Loucy (cell line): ENCODE measurements around the gene CA11.

Experiments used
- H2AFZ ChIP-seq: fragments of 200-600 bp; sonication (generic); 2 replicates; pipeline ENCODE4 v1.6.0; 2016; ENCODE audit warnings: antibody characterized with exemption, mild to moderate bottlenecking, low read length, moderate library complexity
- H3F3A ChIP-seq: fragments of 200-600 bp; 2 replicates; pipeline ENCODE4 v1.6.0; 2016; ENCODE audit warnings: antibody characterized with exemption, low read depth, mild to moderate bottlenecking
- H3K27me3 ChIP-seq: fragments of 200-600 bp; sonication (generic); 2 replicates; pipeline ENCODE4 v1.6.1; 2014; ENCODE audit warnings: low read length, mild to moderate bottlenecking; ENCODE audit not compliant: insufficient read depth, poor library complexity, severe bottlenecking
- H3K36me3 ChIP-seq: fragments of 200-600 bp; sonication (generic); 2 replicates; pipeline ENCODE4 v1.6.1; 2016; ENCODE audit warnings: low read length; ENCODE audit not compliant: insufficient read depth
- H3K4me1 ChIP-seq: fragments of 200-600 bp; sonication (generic); 2 replicates; pipeline ENCODE4 v1.5.1; 2014; ENCODE audit warnings: low read length, mild to moderate bottlenecking; ENCODE audit not compliant: insufficient read depth, poor library complexity, severe bottlenecking
- H3K4me2 ChIP-seq: fragments of 200-600 bp; sonication (generic); 2 replicates; pipeline ENCODE4 v1.6.0; 2014; ENCODE audit warnings: antibody characterized with exemption, low read length, low read depth, mild to moderate bottlenecking; ENCODE audit not compliant: poor library complexity, severe bottlenecking
- H3K4me3 ChIP-seq: fragments of 200-600 bp; sonication (generic); 2 replicates; pipeline ENCODE4 v1.5.1; 2014; ENCODE audit warnings: low read length, mild to moderate bottlenecking, mixed read lengths; ENCODE audit not compliant: poor library complexity, severe bottlenecking
- H3K79me2 ChIP-seq: fragments of 200-600 bp; sonication (generic); 2 replicates; pipeline ENCODE4 v1.6.1; 2014; ENCODE audit warnings: low read length; ENCODE audit not compliant: insufficient read depth
- H3K9ac ChIP-seq: fragments of 200-600 bp; sonication (generic); 2 replicates; pipeline ENCODE4 v1.6.0; 2014; ENCODE audit warnings: mild to moderate bottlenecking, low read depth, low read length, moderate library complexity; ENCODE audit not compliant: poor library complexity, severe bottlenecking
- H3K9me2 ChIP-seq: fragments of 200-600 bp; sonication (generic); replicated peaks from 2 replicates; pipeline ENCODE4 v1.6.1; 2016; ENCODE audit warnings: low read depth, low read length, mixed read lengths
- H3K9me3 ChIP-seq: fragments of 200-600 bp; sonication (generic); 2 replicates; pipeline ENCODE4 v1.6.1; 2014; ENCODE audit warnings: mild to moderate bottlenecking, antibody characterized with exemption, low read length, low read depth; ENCODE audit not compliant: insufficient read depth
- H4K20me1 ChIP-seq: fragments of 200-600 bp; sonication (generic); 2 replicates; pipeline ENCODE4 v1.6.0; 2014; ENCODE audit warnings: antibody characterized with exemption, low read length, mild to moderate bottlenecking; ENCODE audit not compliant: insufficient read depth, poor library complexity, severe bottlenecking
- CTCF ChIP-seq: fragments of 200-600 bp; sonication (generic); conservative IDR thresholded peaks from 2 replicates; pipeline ENCODE4 v1.5.1; 2014; ENCODE audit warnings: mild to moderate bottlenecking, antibody characterized with exemption, low read length
- EZH2phosphoT487 ChIP-seq: fragments of 200-600 bp; IDR thresholded peaks from 2 replicates; pipeline ENCODE4 v1.6.1; 2018; ENCODE audit warnings: antibody characterized with exemption, mild to moderate bottlenecking, moderate library complexity, borderline replicate concordance

CA11 gene

GRCh38 chr19:48635966-48636858 is 9.8 kb downstream of the CA11 start:
- H2AFZ ChIP-seq: peak overlapping the region; percentile 35; the same call in 1 of the 2 replicates
- H3K9ac ChIP-seq: peak overlapping the region; percentile 97
- peaks cover 44% of the 10 kb centered on the region for H3K4me1 ChIP-seq

GRCh38 chr19:48635263-48635965 is 10.6 kb downstream of the CA11 start:
- H3K27me3 ChIP-seq: no peaks in the 10 kb centered on the region
- H4K20me1 ChIP-seq: peaks cover 4% of the 10 kb centered on the region
- peak overlapping the region; percentile 99 for H3K4me2 ChIP-seq
- peaks cover 3% of the 10 kb centered on the region for H3F3A ChIP-seq
- H3K4me1 ChIP-seq: peaks cover 44% of the 10 kb centered on the region
- H3K79me2 ChIP-seq: peaks cover 38% of the 10 kb centered on the region
- H3K9me3 ChIP-seq: no peaks in the 10 kb centered on the region
- peak overlapping the region; percentile 93 for H3K4me3 ChIP-seq
- no peaks in the 10 kb centered on the region for H3K9me2 ChIP-seq
- H2AFZ ChIP-seq: peak overlapping the region; percentile 35; the same call in 1 of the 2 replicates
- peak overlapping the region; percentile 97 for H3K9ac ChIP-seq
- TF ChIP-seq EZH2phosphoT487 (no peak), CTCF (no peak)
- peaks cover 9% of the 10 kb centered on the region; the same call in 1 of the 2 replicates for H3K36me3 ChIP-seq

More at GRCh38 chr19:48635966-48636858, 9.8 kb downstream of the CA11 start:
- Histone ChIP-seq H3K9me3 (no peaks in the 10 kb centered on the region), H3K4me3 (peak overlapping the region; percentile 93), H3K36me3 (peaks cover 3% of the 10 kb centered on the region; the same call in 1 of the 2 replicates), H3K27me3 (no peaks in the 10 kb centered on the region), H3K4me2 (peak overlapping the region; percentile 99), H3F3A (peaks cover 3% of the 10 kb centered on the region), H3K9me2 (no peaks in the 10 kb centered on the region), H4K20me1 (peaks cover 4% of the 10 kb centered on the region), H3K79me2 (peaks cover 38% of the 10 kb centered on the region)
- TF ChIP-seq CTCF (no peak), EZH2phosphoT487 (no peak)

GRCh38 chr19:48634424-48635262 is 11.3 kb downstream of the CA11 start:
- TF ChIP-seq EZH2phosphoT487: no peak
- TF ChIP-seq CTCF: no peak
- Histone ChIP-seq H3K9me3 (no peaks in the 10 kb centered on the region), H3K4me1 (peaks cover 44% of the 10 kb centered on the region), H2AFZ (peak overlapping the region; percentile 44; the same call in 1 of the 2 replicates), H3K9ac (peak overlapping the region; percentile 97), H3K36me3 (peaks cover 12% of the 10 kb centered on the region; the same call in 1 of the 2 replicates), H4K20me1 (peaks cover 4% of the 10 kb centered on the region), H3K27me3 (no peaks in the 10 kb centered on the region), H3F3A (peaks cover 3% of the 10 kb centered on the region), H3K9me2 (no peaks in the 10 kb centered on the region), H3K79me2 (peaks cover 38% of the 10 kb centered on the region), H3K4me3 (peak overlapping the region; percentile 93), H3K4me2 (peak overlapping the region; percentile 99)
